Measurements from ENCODE around the gene TNNI2.

GRCh38 chr11:1832211-1832919 lies 6.4 kb upstream of the TNNI2 start:
- no peak for TF ChIP-seq EZH2 (IDR thresholded peaks at IDR 0.05; ENCODE audit: borderline replicate concordance, insufficient read depth, low read depth, low read length, poor library complexity, severe bottlenecking)
- TF ChIP-seq, protein P1, sequence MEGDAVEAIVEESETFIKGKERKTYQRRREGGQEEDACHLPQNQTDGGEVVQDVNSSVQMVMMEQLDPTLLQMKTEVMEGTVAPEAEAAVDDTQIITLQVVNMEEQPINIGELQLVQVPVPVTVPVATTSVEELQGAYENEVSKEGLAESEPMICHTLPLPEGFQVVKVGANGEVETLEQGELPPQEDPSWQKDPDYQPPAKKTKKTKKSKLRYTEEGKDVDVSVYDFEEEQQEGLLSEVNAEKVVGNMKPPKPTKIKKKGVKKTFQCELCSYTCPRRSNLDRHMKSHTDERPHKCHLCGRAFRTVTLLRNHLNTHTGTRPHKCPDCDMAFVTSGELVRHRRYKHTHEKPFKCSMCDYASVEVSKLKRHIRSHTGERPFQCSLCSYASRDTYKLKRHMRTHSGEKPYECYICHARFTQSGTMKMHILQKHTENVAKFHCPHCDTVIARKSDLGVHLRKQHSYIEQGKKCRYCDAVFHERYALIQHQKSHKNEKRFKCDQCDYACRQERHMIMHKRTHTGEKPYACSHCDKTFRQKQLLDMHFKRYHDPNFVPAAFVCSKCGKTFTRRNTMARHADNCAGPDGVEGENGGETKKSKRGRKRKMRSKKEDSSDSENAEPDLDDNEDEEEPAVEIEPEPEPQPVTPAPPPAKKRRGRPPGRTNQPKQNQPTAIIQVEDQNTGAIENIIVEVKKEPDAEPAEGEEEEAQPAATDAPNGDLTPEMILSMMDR (IDR thresholded peaks at IDR 0.05): peak; percentile 99
